Measurements from ENCODE around the gene HTR2A.

GRCh38 chr13:46858163-46858562 is 38.7 kb downstream of the HTR2A start:
- TF ChIP-seq CTCF (IDR thresholded peaks at IDR 0.05) (no peak), ZNF263 (CRISPR knock-in tag; IDR thresholded peaks at IDR 0.05; ENCODE audit: low read depth) (no peak)

Measured in WTC11 (cell line).